GM19239 (cell line): Measurements from ENCODE around the gene INPP4A.
A peak's percentile ranks its signal among the peaks of the same experiment; 100 is the strongest.

Source experiments
- DNase-seq: peaks from one replicate; pipeline ENCODE4 v3.0.0; 2011; ENCODE audit warnings: low spot score; ENCODE audit not compliant: insufficient read length
- FAIRE-seq: peaks from 2 replicates; lab custom pipeline; 2011; peaks lifted over from hg19 to GRCh38; lab: Jason Lieb, UNC

INPP4A gene

GRCh38 chr2:98458667-98459380 is 14.2 kb downstream of the INPP4A start:
- no peak for FAIRE-seq
- DNase-seq: no peak

GRCh38 chr2:98459496-98460175 is 15.0 kb downstream of the INPP4A start:
- DNase-seq: no peak
- FAIRE-seq: peak; percentile 44

GRCh38 chr2:98460573-98461497 is 16.2 kb downstream of the INPP4A start:
- no peak for DNase-seq
- peak; percentile 91 for FAIRE-seq

- DNase-seq (no peak), FAIRE-seq (no peak)
Measured at GRCh38 chr2:98461498-98462049, 16.9 kb downstream of the INPP4A start.

- FAIRE-seq (peak; percentile 33), DNase-seq (no peak)
Measured at GRCh38 chr2:98463081-98463481, 18.4 kb downstream of the INPP4A start.

GRCh38 chr2:98463551-98463971 is 18.9 kb downstream of the INPP4A start:
- DNase-seq (no peak), FAIRE-seq (no peak)

- peak; percentile 59 for FAIRE-seq
- no peak for DNase-seq
Measured at GRCh38 chr2:98463988-98464771, 19.5 kb downstream of the INPP4A start.

- DNase-seq: no peak
- peak; percentile 97 for FAIRE-seq
Measured at GRCh38 chr2:98464772-98465310, 20.2 kb downstream of the INPP4A start.

GRCh38 chr2:98465456-98466226 is 21.0 kb downstream of the INPP4A start:
- FAIRE-seq (no peak), DNase-seq (no peak)

GRCh38 chr2:98467082-98467536 is 22.5 kb downstream of the INPP4A start:
- DNase-seq (no peak), FAIRE-seq (no peak)

GRCh38 chr2:98467652-98468051 is 23.0 kb downstream of the INPP4A start:
- FAIRE-seq (no peak), DNase-seq (no peak)

- DNase-seq (no peak), FAIRE-seq (peak; percentile 98)
Measured at GRCh38 chr2:98468621-98469236, 24.1 kb downstream of the INPP4A start.

GRCh38 chr2:98469862-98470544 is 25.3 kb downstream of the INPP4A start:
- FAIRE-seq (peak; percentile 68), DNase-seq (no peak)

- FAIRE-seq (peak; percentile 87), DNase-seq (no peak)
Measured at GRCh38 chr2:98470851-98471255, 26.2 kb downstream of the INPP4A start.

GRCh38 chr2:98471402-98472131 is 26.9 kb downstream of the INPP4A start:
- FAIRE-seq (peak; percentile 70), DNase-seq (no peak)

- FAIRE-seq: peak; percentile 75
- DNase-seq: no peak
Measured at GRCh38 chr2:98472132-98472650, 27.5 kb downstream of the INPP4A start.
